HG03066 (cell line): ENCODE measurements around the gene DNER.

Source experiments
- ATAC-seq: cut with Tn5 transposase; IDR thresholded peaks from one replicate; pipeline ENCODE4 v1.9.1; 2021; ENCODE audit warnings: low read depth; ENCODE audit not compliant: unreplicated experiment

The DNER gene

DNA sequence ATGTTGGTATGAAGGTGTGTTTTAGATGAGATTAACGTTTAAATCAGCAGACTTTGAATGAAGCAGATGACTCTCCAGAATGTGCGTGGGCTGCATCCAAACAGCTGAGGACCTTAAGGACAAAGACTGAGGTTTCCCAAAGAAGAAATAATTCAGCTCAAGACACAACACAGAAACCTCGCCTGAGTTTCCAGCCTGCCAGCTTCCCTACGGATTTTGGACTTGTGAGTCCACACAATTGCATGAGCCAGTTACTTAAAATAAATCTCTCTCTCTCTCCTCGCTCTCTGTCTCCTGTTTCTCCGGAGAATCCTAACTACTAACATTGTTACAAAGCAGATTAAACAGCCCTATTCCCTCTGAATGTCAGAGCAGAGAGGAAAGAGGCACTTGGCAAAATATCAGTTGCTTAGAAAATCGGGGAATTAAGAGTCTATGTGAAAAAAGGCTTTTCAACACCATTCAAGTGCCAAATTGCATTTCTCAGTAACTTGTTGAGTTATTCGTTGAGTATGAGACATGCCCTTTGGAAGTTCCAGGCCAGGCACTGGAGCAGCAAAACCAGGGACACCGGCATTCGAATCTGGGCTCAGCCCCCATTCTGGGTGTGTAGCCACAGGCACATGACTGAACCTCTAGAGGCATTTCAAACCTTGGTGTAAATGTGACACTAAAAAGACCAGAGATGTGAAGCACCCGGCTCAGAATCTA is 268.7 kb downstream of the DNER start:
- ATAC-seq = no peak

GRCh38 chr2:229445019-229445418 is 269.3 kb downstream of the DNER start:
- ATAC-seq = no peak

GRCh38 chr2:229443546-229444268 is 270.6 kb downstream of the DNER start:
- no peak for ATAC-seq

DNA sequence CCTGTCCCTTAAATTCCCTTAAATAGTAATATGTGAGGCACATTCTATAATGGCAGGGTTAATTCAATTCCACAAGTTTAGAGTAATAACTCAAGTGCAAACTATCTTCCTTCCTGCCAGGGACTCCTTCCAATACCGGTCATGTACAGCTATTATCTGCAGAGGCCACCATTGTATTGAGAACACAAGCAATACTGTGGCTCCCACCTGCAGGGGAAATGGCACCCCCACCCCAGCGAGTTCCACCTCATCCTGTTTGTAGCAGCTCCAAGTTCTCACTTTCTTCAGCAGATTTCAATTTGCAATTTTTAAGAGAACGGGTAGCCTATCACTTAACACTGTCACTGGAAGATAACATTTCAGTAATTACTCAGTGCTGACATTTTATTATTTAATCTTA is 271.2 kb downstream of the DNER start:
- no peak for ATAC-seq

- ATAC-seq = no peak
These were observed 275.8 kb downstream of the DNER start for GRCh38 chr2:229438430-229439159.

DNA sequence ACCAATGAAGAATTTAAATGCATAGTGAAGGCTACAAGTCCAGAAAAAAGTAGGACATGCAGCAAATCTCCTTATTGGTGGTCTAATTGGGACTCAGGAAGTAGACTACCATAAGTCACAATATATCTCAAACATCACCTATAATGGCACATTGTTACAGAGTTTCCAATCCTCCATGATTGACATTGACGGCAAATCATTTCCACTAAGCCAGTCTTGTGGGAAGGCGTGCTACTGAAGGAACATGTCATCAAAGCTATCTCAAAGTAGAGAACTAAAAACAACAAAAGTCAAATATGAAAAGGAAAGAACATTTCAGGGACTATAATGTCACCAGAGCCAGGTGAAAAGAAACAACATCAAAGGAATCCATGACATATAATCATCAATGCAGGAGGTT is 276.9 kb downstream of the DNER start:
- no peak for ATAC-seq

DNA sequence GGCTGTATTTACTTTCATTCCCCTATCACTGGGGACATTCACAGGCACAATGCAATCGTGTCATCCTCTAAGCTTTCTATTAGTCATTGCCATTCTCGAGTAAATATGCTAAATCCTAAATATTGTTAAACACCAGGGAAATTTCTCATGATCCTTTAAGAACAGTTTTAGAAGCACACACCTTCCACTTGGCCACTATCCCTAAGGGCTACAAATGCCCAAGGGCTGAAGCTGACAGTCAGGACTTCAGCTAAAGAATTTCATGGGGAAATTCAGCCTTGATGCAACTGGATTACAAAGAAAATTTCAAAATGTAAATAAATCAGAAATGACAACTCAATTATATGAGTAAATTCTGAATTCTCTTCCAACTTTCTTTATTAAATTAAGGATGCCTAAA is 280.2 kb downstream of the DNER start:
- no peak for ATAC-seq

GRCh38 chr2:229433351-229433750 is 281.0 kb downstream of the DNER start:
- ATAC-seq = no peak

DNA sequence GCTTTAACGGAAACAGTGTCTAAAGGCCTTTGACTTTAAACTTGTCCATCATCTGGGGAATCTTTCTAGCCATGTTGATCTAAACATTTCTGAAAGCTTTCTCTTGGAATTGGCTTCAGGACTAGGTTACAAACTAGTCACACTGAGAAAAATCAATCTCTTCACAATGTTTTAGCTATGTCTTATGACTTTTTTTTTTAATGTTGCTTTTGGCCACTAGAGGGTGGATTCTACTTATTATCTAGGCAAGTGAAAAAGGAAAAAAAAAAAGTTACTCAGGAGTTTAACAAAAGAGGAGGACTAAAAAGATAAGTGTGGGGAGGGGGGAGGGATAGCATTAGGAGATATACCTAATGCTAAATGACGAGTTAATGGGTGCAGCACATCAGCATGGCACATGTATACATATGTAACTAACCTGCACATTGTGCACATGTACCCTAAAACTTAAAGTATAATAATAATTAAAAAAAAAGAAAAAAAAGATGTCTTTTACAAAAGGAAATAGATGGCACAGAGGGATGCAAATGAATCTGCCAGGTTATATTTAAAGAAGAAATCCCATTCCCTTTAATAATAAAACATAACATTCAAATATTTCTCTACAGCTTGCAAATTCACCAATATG is 282.9 kb downstream of the DNER start:
- ATAC-seq = no peak

DNA sequence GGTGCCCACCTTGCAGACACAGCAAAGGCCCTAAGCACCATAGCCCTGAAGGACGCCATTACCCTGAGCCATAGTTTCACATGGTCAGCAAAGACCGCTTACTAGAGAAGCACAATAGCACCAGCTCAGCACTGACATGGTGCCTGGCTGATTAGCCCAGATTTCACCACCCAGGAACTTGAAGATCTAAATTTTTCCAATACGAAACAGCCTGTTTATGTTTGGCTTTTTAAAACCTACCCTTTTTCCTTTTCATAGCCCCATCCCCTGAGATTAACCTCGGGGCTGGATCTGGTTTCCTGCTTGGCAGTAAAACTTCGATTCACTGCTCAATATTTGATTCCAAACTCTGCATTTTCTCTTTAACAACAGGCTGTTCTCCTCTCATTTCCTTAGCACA is 284.8 kb downstream of the DNER start:
- ATAC-seq = no peak

GRCh38 chr2:229426464-229426863 is 287.9 kb downstream of the DNER start:
- no peak for ATAC-seq

DNA sequence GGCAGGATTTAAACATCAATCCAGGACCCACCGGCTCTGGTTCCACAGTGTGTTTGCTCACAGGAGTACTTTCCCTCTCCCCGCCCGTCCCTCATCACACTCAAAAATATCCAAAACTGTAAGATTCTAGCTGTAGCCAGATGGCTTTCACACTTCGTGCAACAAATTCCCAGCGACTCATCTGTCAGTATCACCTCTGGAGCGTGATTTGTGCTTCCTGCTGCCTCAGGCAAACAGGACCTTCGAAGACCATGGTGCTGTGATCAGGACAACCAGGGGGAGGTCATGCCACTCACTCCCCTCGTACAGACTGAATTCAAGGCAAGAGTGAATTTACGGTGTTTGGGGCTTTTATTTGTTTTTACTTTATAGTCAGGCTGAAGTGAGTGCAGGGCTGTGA is 288.8 kb downstream of the DNER start:
- ATAC-seq = no peak

DNA sequence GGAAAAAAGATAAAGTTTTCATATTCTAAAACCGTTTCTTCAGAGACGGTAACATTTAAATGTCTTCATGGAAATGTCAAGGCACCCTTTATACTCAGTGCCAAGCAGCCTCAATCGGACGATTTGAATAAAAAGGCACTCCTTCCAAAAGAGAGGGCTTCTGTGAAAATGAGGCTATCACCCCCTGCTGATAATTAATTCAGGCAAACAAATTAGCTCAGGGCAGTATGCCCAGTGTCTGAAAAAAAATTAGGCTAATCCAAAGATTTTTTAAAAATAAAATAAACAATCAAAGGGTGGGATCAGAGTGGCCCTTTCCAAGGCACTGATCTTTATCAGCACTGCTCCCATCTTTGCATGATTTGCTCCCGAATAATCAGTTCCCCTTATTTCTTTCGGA is 292.3 kb downstream of the DNER start:
- no peak for ATAC-seq

GRCh38 chr2:229419158-229419557 is 295.2 kb downstream of the DNER start:
- no peak for ATAC-seq

- no peak for ATAC-seq
These were observed 296.4 kb downstream of the DNER start for GRCh38 chr2:229417916-229418315.

GRCh38 chr2:229417176-229417575 is 297.2 kb downstream of the DNER start:
- ATAC-seq = no peak

GRCh38 chr2:229416116-229416694 is 298.1 kb downstream of the DNER start:
- ATAC-seq = no peak

DNA sequence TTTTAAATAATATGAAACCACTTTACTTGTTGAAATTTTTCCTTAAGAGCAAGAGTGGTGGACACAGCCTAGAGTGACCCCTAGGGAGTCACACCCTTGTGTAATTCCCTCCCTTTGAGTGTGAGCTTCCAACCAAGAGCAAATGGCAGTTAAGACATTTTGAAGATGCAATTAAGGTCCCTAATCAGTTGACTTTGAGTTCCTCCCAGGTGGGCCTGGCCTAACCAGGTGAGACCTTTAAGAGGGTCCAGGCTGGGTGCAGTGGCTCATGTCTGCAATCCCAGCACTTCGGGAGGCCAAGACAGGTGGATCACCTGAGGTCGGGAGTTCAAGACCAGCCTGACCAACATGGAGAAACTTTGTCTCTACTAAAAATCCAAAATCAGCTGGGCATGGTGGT is 299.7 kb downstream of the DNER start:
- no peak for ATAC-seq

DNA sequence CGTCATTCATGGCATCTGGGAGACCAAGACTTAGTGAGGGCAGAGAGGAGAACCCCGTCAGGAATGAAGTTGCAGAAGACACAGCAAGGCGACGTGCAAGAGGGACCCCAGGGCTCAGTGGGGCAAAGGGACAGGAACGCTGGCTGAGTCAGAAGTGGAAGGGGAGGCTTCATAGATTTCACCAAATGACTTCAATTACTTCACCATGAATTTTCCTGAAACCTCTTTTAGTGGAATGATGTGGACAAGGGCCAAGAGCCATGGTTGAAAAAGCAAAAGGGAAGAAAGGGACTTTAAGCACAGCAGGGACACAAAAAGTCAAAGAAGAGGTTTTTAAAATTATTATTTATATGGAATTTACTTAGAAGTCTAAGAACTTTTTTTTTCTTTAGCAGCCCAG is 301.7 kb downstream of the DNER start:
- ATAC-seq = no peak

DNA sequence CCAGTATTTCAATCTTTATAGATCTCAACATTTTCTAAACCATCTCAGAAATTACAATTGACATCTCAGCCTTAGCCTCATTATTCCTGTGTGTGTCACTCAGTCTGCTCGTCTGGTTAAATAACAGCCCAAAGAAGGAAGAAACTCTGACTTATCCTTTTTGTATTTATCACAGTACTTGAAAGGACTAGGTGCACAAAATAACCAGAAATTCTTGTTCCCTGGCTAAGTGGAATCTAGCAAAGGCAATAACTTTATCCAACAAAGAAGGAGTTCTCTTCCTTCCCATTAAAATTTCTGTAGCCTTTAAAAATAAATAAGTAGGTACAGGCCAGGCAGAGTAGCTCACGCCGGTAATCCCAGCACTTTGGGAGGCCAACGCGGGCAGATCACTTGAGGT is 303.4 kb downstream of the DNER start:
- no peak for ATAC-seq

- ATAC-seq = no peak
These were observed 304.1 kb downstream of the DNER start for GRCh38 chr2:229410264-229410663.
